Uterus (tissue), 2 donors: ENCODE data around the gene KCNIP3.

Experiments
- CTCF ChIP-seq, 4 experiments: fragments of 200-600 bp in 2 of 4; fragments of 450-650 bp in 2 of 4; sonication (generic) in 2 of 4; IDR thresholded peaks; one replicate each; pipeline ENCODE4 v1.5.1; 2016 to 2019; ENCODE audit warnings: antibody characterized with exemption in 4 of 4, mild to moderate bottlenecking in 2 of 4, moderate library complexity in 1 of 4
- POLR2A ChIP-seq, 2 donors: fragments of 450-650 bp; IDR thresholded peaks; one replicate each; pipeline ENCODE4 v1.6.1; 2016; ENCODE audit warnings: antibody characterized with exemption in 2 of 2, mild to moderate bottlenecking in 1 of 2, moderate library complexity in 1 of 2

- TF ChIP-seq CTCF (IDR thresholded peaks at IDR 0.05) (no peak), POLR2A (IDR thresholded peaks at IDR 0.05) (no peak)
Observed at GRCh38 chr2:95352310-95353054, 55.3 kb downstream of the KCNIP3 start.
